Left lobe of liver (tissue), 2 donors: ENCODE data around the gene BAZ2B. TPM values are rescaled to one million over a fixed set of nuclear protein-coding genes. Genes with fewer than 3 reads are reported as not detected.

Experiments
- ATAC-seq: fragments of 200-7000 bp; cut with Tn5 transposase; one replicate; pipeline ENCODE4 v1.9.1; 2020; ENCODE audit warnings: mild to moderate bottlenecking, moderate library complexity
- DNase-seq: peaks from one replicate; pipeline ENCODE4 v3.0.0-alpha.2; 2020; ENCODE audit warnings: low spot score
- total RNA-seq: library from RNA; stranded (reverse); gene quantifications from one replicate; pipeline ENCODE4 v1.2.1, GENCODE V29; 2021
- donor health status: DM: no; HTN: no; CAD: no; lungs with moderate emphysema.
- donor health status: DM: no; HTN: yes; CAD: no.

Gene BAZ2B
- total RNA-seq, 1 donor from 2014 or later, result 20.0 TPM

GRCh38 chr2:159475793-159476192, 140.6 kb downstream of the BAZ2B start:
- ATAC-seq (no peak), DNase-seq (no peak)

- ATAC-seq (no peak), DNase-seq (no peak)
Measured at GRCh38 chr2:159471340-159471739, 145.0 kb downstream of the BAZ2B start.

- no peak for ATAC-seq
- no peak for DNase-seq
Measured at GRCh38 chr2:159468257-159468656, 148.1 kb downstream of the BAZ2B start.

GRCh38 chr2:159462961-159463360, 153.4 kb downstream of the BAZ2B start:
- ATAC-seq (no peak), DNase-seq (no peak)

GRCh38 chr2:159462201-159462785, 154.1 kb downstream of the BAZ2B start:
- no peak for DNase-seq
- ATAC-seq, result no peak

- ATAC-seq (no peak), DNase-seq (no peak)
Measured at GRCh38 chr2:159461076-159461475, 155.3 kb downstream of the BAZ2B start.

- DNase-seq (no peak), ATAC-seq (no peak)
Measured at GRCh38 chr2:159460227-159460626, 156.1 kb downstream of the BAZ2B start.

GRCh38 chr2:159459279-159459678, 157.1 kb downstream of the BAZ2B start:
- ATAC-seq (peak; percentile 68), DNase-seq (no peak)

- no peak for ATAC-seq
- no peak for DNase-seq
Measured at GRCh38 chr2:159457589-159457988, 158.8 kb downstream of the BAZ2B start.

- ATAC-seq (no peak), DNase-seq (no peak)
Measured at GRCh38 chr2:159456500-159457426, 159.6 kb downstream of the BAZ2B start.

- ATAC-seq, result no peak
Measured at GRCh38 chr2:159455330-159455918, 160.9 kb downstream of the BAZ2B start.

GRCh38 chr2:159454185-159454584, 162.2 kb downstream of the BAZ2B start:
- ATAC-seq (no peak), DNase-seq (no peak)

More at GRCh38 chr2:159455330-159455918, 160.9 kb downstream of the BAZ2B start:
- no peak for DNase-seq

GRCh38 chr2:159450180-159450579, 166.2 kb downstream of the BAZ2B start:
- no peak for ATAC-seq
- DNase-seq, result no peak

GRCh38 chr2:159449504-159450124, 166.7 kb downstream of the BAZ2B start:
- DNase-seq (no peak), ATAC-seq (no peak)

GRCh38 chr2:159446817-159447216, 169.5 kb downstream of the BAZ2B start:
- DNase-seq (no peak), ATAC-seq (no peak)

- DNase-seq (no peak), ATAC-seq (no peak)
Measured at GRCh38 chr2:159446201-159446600, 170.1 kb downstream of the BAZ2B start.

GRCh38 chr2:159445307-159445706, 171.0 kb downstream of the BAZ2B start:
- ATAC-seq, result no peak
- no peak for DNase-seq

GRCh38 chr2:159444754-159445153, 171.6 kb downstream of the BAZ2B start:
- ATAC-seq, result no peak
- DNase-seq, result no peak

- DNase-seq (no peak), ATAC-seq (peak; percentile 23)
Measured at GRCh38 chr2:159442159-159442852, 174.0 kb downstream of the BAZ2B start.

GRCh38 chr2:159441182-159441581, 175.2 kb downstream of the BAZ2B start:
- DNase-seq, result no peak
- no peak for ATAC-seq

GRCh38 chr2:159439421-159439820, 176.9 kb downstream of the BAZ2B start:
- DNase-seq, result no peak
- ATAC-seq, result no peak
